ENCODE results near the gene CYP11A1. TPM values are rescaled to one million over a fixed set of nuclear protein-coding genes. Genes with fewer than 3 reads are reported as not detected.

Gene CYP11A1
- total RNA-seq, 1 donor from 2014 or later: 0.43 TPM

DNA sequence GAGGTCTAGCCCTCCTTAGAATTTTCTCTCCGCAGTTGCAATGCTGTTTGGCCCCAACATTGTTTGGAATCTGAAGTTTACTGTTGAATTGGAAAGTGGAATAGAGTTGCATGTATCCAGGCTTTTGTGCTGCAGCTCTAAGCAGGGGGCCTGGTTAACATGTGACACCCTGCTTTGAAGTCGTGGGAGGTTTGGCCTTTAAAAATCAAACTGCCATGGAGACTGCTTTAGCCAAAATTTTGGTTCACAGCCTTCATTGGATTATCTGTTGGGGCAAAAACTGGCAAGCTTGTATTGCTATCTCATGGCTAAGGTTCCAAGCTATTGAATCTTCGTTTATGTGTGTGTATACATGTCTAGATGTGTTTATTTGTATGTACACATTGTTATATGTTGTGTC is 15.8 kb downstream of the CYP11A1 start:
- FAIRE-seq (no peak), DNase-seq (ENCODE audit: low read depth) (no peak)
- Histone ChIP-seq H2AFZ (ENCODE audit: low read depth, low read length) (no peak overlapping the region), H3K4me2 (ENCODE audit: low read length) (no peak overlapping the region), H3K9ac (ENCODE audit: low read length) (no peak overlapping the region), H3K79me2 (ENCODE audit: insufficient read depth, low read length) (no peaks in the 10 kb centered on the region), H3K27me3 (ENCODE audit: insufficient read depth, low read length) (no peaks in the 10 kb centered on the region), H3K27ac (ENCODE audit: low read depth, low read length) (no peak overlapping the region), H3K9me3 (ENCODE audit: insufficient read depth, low read depth, low read length) (no peaks in the 10 kb centered on the region), H4K20me1 (ENCODE audit: insufficient read depth, low read length) (no peaks in the 10 kb centered on the region), H3K4me1 (ENCODE audit: insufficient read depth, low read length) (no peaks in the 10 kb centered on the region), H3K4me3 (ENCODE audit: insufficient read depth, low read depth, low read length) (no peak overlapping the region), H3K36me3 (ENCODE audit: insufficient read depth, low read length) (no peaks in the 10 kb centered on the region)
- Mint-ChIP-seq H3K4me3 (ENCODE audit: unreplicated experiment) (no peak overlapping the region), H3K9me3 (ENCODE audit: unreplicated experiment) (peaks cover 17% of the 10 kb centered on the region), H3K27ac (ENCODE audit: unreplicated experiment) (no peak overlapping the region), H3K4me1 (ENCODE audit: low read depth, unreplicated experiment) (no peaks in the 10 kb centered on the region), H3K36me3 (ENCODE audit: low read depth, unreplicated experiment) (no peaks in the 10 kb centered on the region), H3K27me3 (ENCODE audit: low read depth, unreplicated experiment) (peaks cover 14% of the 10 kb centered on the region)
- TF ChIP-seq EZH2 (IDR thresholded peaks at IDR 0.05; ENCODE audit: insufficient read depth, low read length): no peak
- TF ChIP-seq, protein P1, sequence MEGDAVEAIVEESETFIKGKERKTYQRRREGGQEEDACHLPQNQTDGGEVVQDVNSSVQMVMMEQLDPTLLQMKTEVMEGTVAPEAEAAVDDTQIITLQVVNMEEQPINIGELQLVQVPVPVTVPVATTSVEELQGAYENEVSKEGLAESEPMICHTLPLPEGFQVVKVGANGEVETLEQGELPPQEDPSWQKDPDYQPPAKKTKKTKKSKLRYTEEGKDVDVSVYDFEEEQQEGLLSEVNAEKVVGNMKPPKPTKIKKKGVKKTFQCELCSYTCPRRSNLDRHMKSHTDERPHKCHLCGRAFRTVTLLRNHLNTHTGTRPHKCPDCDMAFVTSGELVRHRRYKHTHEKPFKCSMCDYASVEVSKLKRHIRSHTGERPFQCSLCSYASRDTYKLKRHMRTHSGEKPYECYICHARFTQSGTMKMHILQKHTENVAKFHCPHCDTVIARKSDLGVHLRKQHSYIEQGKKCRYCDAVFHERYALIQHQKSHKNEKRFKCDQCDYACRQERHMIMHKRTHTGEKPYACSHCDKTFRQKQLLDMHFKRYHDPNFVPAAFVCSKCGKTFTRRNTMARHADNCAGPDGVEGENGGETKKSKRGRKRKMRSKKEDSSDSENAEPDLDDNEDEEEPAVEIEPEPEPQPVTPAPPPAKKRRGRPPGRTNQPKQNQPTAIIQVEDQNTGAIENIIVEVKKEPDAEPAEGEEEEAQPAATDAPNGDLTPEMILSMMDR (IDR thresholded peaks at IDR 0.05; ENCODE audit: insufficient read depth, low read depth, low read length): no peak

- Histone ChIP-seq H2AFZ (ENCODE audit: low read depth, low read length) (no peak overlapping the region), H3K27me3 (ENCODE audit: insufficient read depth, low read length) (no peaks in the 10 kb centered on the region), H3K4me2 (ENCODE audit: low read length) (no peak overlapping the region), H3K9ac (ENCODE audit: low read length) (no peak overlapping the region), H3K36me3 (ENCODE audit: insufficient read depth, low read length) (no peaks in the 10 kb centered on the region), H3K79me2 (ENCODE audit: insufficient read depth, low read length) (no peaks in the 10 kb centered on the region), H3K27ac (ENCODE audit: low read depth, low read length) (no peak overlapping the region), H4K20me1 (ENCODE audit: insufficient read depth, low read length) (no peaks in the 10 kb centered on the region), H3K4me3 (ENCODE audit: insufficient read depth, low read depth, low read length) (no peak overlapping the region), H3K9me3 (ENCODE audit: insufficient read depth, low read depth, low read length) (no peaks in the 10 kb centered on the region), H3K4me1 (ENCODE audit: insufficient read depth, low read length) (peaks cover 1% of the 10 kb centered on the region)
- H3K36me3 Mint-ChIP-seq (ENCODE audit: low read depth, unreplicated experiment): no peaks in the 10 kb centered on the region
- TF ChIP-seq EZH2 (IDR thresholded peaks at IDR 0.05; ENCODE audit: insufficient read depth, low read length): no peak
- TF ChIP-seq, protein P1 (IDR thresholded peaks at IDR 0.05; ENCODE audit: insufficient read depth, low read depth, low read length): no peak
- H3K4me3 Mint-ChIP-seq (ENCODE audit: unreplicated experiment): no peak overlapping the region
- H3K4me1 Mint-ChIP-seq (ENCODE audit: low read depth, unreplicated experiment): peaks cover under 1% of the 10 kb centered on the region
- DNase-seq (ENCODE audit: low read depth) (no peak), FAIRE-seq (no peak)
- peaks cover 14% of the 10 kb centered on the region for H3K9me3 Mint-ChIP-seq (ENCODE audit: unreplicated experiment)
- H3K27ac Mint-ChIP-seq (ENCODE audit: unreplicated experiment): no peak overlapping the region
- peaks cover 11% of the 10 kb centered on the region for H3K27me3 Mint-ChIP-seq (ENCODE audit: low read depth, unreplicated experiment)
These were observed 16.9 kb downstream of the CYP11A1 start for GRCh38 chr15:74350295-74351275.
